ENCODE measurements around the gene TUBGCP2. TPM values are rescaled to one million over a fixed set of nuclear protein-coding genes. Genes with fewer than 3 reads are reported as not detected.

Gene TUBGCP2
- total and polyA plus RNA-seq, 9 of the 15 experiments (the other 6 are each of a cell fraction or from before 2014, with no cell fraction given): 4.3 to 56.6 (median 28.4) TPM

DNA sequence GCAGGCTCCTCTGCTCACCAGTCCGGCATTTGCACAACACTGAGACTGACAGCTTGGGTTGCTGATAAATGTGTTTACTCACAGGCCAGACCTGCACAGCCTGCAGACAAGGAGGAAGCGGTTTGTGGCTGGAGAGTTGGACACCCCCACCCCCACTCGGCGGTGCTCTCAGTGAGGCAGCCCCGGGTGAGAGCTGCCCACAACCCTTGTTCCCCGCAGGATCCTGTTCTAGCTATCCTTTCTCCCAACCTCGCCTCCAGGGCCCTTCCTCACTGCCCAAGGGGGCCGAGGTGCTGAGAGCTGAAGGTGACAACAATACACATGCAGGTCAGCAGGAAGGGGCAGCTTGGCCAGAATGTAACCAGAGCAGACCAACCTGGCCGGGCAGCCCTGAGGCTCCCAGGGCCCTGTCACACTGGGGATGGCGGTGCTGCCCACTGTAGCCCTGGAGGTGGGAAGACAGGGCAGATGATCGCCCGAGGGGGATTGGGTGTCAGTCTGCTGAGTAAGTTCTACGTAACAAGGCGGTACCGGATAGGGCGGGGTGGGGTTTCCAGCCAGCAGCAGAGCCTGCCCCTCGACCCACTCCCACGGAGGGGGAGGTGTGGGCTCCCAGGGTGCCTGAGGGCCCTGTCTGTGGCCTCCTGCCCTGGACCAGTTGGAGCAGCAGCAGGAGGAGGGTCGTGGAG, 30.0 kb downstream of the TUBGCP2 start (continued):
- no peak for TF ChIP-seq PHB2 (IDR thresholded peaks at IDR 0.05; ENCODE audit: low read depth)
- no peak for TF ChIP-seq CAMTA2 (CRISPR knock-in tag; conservative IDR thresholded peaks at IDR 0.05)
- TF ChIP-seq HDAC2 (IDR thresholded peaks at IDR 0.05): no peak
- TF ChIP-seq, protein P1, sequence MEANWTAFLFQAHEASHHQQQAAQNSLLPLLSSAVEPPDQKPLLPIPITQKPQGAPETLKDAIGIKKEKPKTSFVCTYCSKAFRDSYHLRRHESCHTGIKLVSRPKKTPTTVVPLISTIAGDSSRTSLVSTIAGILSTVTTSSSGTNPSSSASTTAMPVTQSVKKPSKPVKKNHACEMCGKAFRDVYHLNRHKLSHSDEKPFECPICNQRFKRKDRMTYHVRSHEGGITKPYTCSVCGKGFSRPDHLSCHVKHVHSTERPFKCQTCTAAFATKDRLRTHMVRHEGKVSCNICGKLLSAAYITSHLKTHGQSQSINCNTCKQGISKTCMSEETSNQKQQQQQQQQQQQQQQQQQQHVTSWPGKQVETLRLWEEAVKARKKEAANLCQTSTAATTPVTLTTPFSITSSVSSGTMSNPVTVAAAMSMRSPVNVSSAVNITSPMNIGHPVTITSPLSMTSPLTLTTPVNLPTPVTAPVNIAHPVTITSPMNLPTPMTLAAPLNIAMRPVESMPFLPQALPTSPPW (CRISPR knock-in tag; IDR thresholded peaks at IDR 0.05): peak; percentile 82
- TF ChIP-seq, protein P2, sequence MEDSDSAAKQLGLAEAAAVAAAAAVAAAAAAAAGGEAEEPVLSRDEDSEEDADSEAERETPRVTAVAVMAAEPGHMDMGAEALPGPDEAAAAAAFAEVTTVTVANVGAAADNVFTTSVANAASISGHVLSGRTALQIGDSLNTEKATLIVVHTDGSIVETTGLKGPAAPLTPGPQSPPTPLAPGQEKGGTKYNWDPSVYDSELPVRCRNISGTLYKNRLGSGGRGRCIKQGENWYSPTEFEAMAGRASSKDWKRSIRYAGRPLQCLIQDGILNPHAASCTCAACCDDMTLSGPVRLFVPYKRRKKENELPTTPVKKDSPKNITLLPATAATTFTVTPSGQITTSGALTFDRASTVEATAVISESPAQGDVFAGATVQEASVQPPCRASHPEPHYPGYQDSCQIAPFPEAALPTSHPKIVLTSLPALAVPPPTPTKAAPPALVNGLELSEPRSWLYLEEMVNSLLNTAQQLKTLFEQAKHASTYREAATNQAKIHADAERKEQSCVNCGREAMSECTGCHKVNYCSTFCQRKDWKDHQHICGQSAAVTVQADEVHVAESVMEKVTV (CRISPR knock-in tag; IDR thresholded peaks at IDR 0.05): no peak
- peak; percentile 71 for TF ChIP-seq POLR2G (IDR thresholded peaks at IDR 0.05; ENCODE audit: low read depth, low read length)
- TF ChIP-seq PCBP1 (IDR thresholded peaks at IDR 0.05; ENCODE audit: low read depth, low read length, poor library complexity, severe bottlenecking): no peak
- TF ChIP-seq FOS (IDR thresholded peaks at IDR 0.05; ENCODE audit: extremely low read depth, insufficient read length): no peak
- TF ChIP-seq, protein P3, sequence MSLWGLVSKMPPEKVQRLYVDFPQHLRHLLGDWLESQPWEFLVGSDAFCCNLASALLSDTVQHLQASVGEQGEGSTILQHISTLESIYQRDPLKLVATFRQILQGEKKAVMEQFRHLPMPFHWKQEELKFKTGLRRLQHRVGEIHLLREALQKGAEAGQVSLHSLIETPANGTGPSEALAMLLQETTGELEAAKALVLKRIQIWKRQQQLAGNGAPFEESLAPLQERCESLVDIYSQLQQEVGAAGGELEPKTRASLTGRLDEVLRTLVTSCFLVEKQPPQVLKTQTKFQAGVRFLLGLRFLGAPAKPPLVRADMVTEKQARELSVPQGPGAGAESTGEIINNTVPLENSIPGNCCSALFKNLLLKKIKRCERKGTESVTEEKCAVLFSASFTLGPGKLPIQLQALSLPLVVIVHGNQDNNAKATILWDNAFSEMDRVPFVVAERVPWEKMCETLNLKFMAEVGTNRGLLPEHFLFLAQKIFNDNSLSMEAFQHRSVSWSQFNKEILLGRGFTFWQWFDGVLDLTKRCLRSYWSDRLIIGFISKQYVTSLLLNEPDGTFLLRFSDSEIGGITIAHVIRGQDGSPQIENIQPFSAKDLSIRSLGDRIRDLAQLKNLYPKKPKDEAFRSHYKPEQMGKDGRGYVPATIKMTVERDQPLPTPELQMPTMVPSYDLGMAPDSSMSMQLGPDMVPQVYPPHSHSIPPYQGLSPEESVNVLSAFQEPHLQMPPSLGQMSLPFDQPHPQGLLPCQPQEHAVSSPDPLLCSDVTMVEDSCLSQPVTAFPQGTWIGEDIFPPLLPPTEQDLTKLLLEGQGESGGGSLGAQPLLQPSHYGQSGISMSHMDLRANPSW (CRISPR knock-in tag; IDR thresholded peaks at IDR 0.05): no peak
- TF ChIP-seq ELF2 (CRISPR knock-in tag; IDR thresholded peaks at IDR 0.05): no peak
- TF ChIP-seq DPF2 (IDR thresholded peaks at IDR 0.05): peak; percentile 67
- TF ChIP-seq, protein P4, sequence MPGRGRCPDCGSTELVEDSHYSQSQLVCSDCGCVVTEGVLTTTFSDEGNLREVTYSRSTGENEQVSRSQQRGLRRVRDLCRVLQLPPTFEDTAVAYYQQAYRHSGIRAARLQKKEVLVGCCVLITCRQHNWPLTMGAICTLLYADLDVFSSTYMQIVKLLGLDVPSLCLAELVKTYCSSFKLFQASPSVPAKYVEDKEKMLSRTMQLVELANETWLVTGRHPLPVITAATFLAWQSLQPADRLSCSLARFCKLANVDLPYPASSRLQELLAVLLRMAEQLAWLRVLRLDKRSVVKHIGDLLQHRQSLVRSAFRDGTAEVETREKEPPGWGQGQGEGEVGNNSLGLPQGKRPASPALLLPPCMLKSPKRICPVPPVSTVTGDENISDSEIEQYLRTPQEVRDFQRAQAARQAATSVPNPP (IDR thresholded peaks at IDR 0.05; ENCODE audit: borderline replicate concordance, insufficient read depth, insufficient read length): no peak
- TF ChIP-seq HIVEP1 (CRISPR knock-in tag; IDR thresholded peaks at IDR 0.05): no peak
- no peak for TF ChIP-seq FIP1L1 (IDR thresholded peaks at IDR 0.05; ENCODE audit: low read depth, low read length, poor library complexity, severe bottlenecking)
- TF ChIP-seq RBM15 (IDR thresholded peaks at IDR 0.05; ENCODE audit: insufficient read depth, low read length): no peak
- TF ChIP-seq ZNF347 (CRISPR knock-in tag; IDR thresholded peaks at IDR 0.05; ENCODE audit: low read depth): no peak
- peak in 1 of 2 experiments; percentile 10; a peak in 1 of 4 replicates for TF ChIP-seq TEAD1 (CRISPR knock-in tag; IDR thresholded peaks at IDR 0.05)
- TF ChIP-seq, protein P5, sequence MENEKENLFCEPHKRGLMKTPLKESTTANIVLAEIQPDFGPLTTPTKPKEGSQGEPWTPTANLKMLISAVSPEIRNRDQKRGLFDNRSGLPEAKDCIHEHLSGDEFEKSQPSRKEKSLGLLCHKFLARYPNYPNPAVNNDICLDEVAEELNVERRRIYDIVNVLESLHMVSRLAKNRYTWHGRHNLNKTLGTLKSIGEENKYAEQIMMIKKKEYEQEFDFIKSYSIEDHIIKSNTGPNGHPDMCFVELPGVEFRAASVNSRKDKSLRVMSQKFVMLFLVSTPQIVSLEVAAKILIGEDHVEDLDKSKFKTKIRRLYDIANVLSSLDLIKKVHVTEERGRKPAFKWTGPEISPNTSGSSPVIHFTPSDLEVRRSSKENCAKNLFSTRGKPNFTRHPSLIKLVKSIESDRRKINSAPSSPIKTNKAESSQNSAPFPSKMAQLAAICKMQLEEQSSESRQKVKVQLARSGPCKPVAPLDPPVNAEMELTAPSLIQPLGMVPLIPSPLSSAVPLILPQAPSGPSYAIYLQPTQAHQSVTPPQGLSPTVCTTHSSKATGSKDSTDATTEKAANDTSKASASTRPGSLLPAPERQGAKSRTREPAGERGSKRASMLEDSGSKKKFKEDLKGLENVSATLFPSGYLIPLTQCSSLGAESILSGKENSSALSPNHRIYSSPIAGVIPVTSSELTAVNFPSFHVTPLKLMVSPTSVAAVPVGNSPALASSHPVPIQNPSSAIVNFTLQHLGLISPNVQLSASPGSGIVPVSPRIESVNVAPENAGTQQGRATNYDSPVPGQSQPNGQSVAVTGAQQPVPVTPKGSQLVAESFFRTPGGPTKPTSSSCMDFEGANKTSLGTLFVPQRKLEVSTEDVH (IDR thresholded peaks at IDR 0.05; ENCODE audit: low read depth, partially characterized antibody): no peak
